Endothelial cell of umbilical vein (primary cell): ENCODE results near the gene CUL9.

Source experiments
- EZH2 ChIP-seq: IDR thresholded peaks from 2 replicates; pipeline ENCODE4 v1.6.1; 2012; ENCODE audit warnings: borderline replicate concordance, low read depth, mild to moderate bottlenecking, moderate library complexity, low read length, inconsistent platforms; ENCODE audit not compliant: severe bottlenecking
- MYC ChIP-seq: IDR thresholded peaks from one replicate; pipeline ENCODE4 v1.6.1; 2011; ENCODE audit warnings: mild to moderate bottlenecking, low read depth, low read length
- POLR2A ChIP-seq: IDR thresholded peaks from 2 replicates; pipeline ENCODE4 v1.6.1; 2012; ENCODE audit warnings: low read depth, mild to moderate bottlenecking, control low read depth, low read length
- POLR2AphosphoS5 ChIP-seq: IDR thresholded peaks from 2 replicates; pipeline ENCODE4 v1.6.1; 2012; ENCODE audit warnings: low read depth, mild to moderate bottlenecking, control low read depth, low read length, moderate library complexity; ENCODE audit not compliant: insufficient read depth
- TF ChIP-seq, protein P1 (sequence below), 2 donors: IDR thresholded peaks; 1 replicate in 1 of 2; 2 replicates in 1 of 2; pipeline ENCODE4 v1.5.1; 2011; ENCODE audit warnings: low read length in 2 of 2, mild to moderate bottlenecking in 2 of 2, moderate library complexity in 2 of 2, control low read depth in 1 of 2, inconsistent platforms in 1 of 2, low read depth in 1 of 2; ENCODE audit not compliant: insufficient read depth in 1 of 2; ENCODE audit errors: extremely low read depth in 1 of 2

DNA sequence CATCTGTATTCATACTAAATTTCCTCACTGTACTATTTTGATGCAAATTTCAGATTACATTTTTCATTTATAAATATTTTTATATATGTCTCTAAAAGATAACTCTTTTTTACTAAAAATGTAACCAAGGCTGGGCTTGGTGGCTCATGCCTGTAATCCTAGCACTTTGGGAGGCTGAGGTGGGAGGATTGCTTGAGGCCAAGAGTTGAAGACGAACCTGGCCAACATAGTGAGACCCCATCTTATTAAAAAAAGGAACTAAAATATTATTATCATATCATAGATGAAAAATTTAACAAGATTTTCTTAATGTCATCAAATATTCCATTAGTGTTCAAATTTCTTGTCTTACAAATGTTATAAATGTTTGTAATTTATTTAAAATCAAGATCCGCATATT is 53.8 kb downstream of the CUL9 start:
- TF ChIP-seq, protein P1, sequence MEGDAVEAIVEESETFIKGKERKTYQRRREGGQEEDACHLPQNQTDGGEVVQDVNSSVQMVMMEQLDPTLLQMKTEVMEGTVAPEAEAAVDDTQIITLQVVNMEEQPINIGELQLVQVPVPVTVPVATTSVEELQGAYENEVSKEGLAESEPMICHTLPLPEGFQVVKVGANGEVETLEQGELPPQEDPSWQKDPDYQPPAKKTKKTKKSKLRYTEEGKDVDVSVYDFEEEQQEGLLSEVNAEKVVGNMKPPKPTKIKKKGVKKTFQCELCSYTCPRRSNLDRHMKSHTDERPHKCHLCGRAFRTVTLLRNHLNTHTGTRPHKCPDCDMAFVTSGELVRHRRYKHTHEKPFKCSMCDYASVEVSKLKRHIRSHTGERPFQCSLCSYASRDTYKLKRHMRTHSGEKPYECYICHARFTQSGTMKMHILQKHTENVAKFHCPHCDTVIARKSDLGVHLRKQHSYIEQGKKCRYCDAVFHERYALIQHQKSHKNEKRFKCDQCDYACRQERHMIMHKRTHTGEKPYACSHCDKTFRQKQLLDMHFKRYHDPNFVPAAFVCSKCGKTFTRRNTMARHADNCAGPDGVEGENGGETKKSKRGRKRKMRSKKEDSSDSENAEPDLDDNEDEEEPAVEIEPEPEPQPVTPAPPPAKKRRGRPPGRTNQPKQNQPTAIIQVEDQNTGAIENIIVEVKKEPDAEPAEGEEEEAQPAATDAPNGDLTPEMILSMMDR (IDR thresholded peaks at IDR 0.05; ENCODE audit: extremely low read depth in 1 of 2, insufficient read depth in 1 of 2, low read depth in 1 of 2, low read length in 2 of 2) = no peak
- TF ChIP-seq EZH2 = no peak
- TF ChIP-seq MYC = no peak
- TF ChIP-seq POLR2AphosphoS5 = no peak
- TF ChIP-seq POLR2A = no peak
